Activated naive CD4-positive, alpha-beta T cell treated with anti-CD3 and anti-CD28 coated beads, Interleukin-2, amount 50 U/mL, for 24 hours (primary cell): ENCODE data around the gene LRRC18.

Experiments
- H3K27ac Mint-ChIP-seq: one replicate; pipeline ENCODE4 v1.8.0; 2021; ENCODE audit warnings: mild to moderate bottlenecking, mixed read lengths
- H3K27me3 Mint-ChIP-seq: one replicate; pipeline ENCODE4 v1.8.0; 2021; ENCODE audit warnings: mixed read lengths
- H3K36me3 Mint-ChIP-seq: one replicate; pipeline ENCODE4 v1.8.0; 2021; ENCODE audit warnings: mixed read lengths
- H3K4me1 Mint-ChIP-seq: one replicate; pipeline ENCODE4 v1.8.0; 2021; ENCODE audit warnings: mixed read lengths
- H3K4me3 Mint-ChIP-seq: one replicate; pipeline ENCODE4 v1.8.0; 2021; ENCODE audit warnings: mild to moderate bottlenecking, mixed read lengths
- H3K9me3 Mint-ChIP-seq: one replicate; pipeline ENCODE4 v1.8.0; 2021; ENCODE audit warnings: mixed read lengths

Gene LRRC18

GRCh38 chr10:48957361-48958151 is 17.9 kb upstream of the LRRC18 start:
- Mint-ChIP-seq H3K27me3 (no peaks in the 10 kb centered on the region), H3K27ac (no peak overlapping the region), H3K36me3 (no peaks in the 10 kb centered on the region), H3K9me3 (no peaks in the 10 kb centered on the region), H3K4me1 (no peaks in the 10 kb centered on the region), H3K4me3 (no peak overlapping the region)

- H3K4me1 Mint-ChIP-seq: no peaks in the 10 kb centered on the region
- H3K27ac Mint-ChIP-seq: no peak overlapping the region
- no peaks in the 10 kb centered on the region for H3K9me3 Mint-ChIP-seq
- no peak overlapping the region for H3K4me3 Mint-ChIP-seq
- no peaks in the 10 kb centered on the region for H3K36me3 Mint-ChIP-seq
- no peaks in the 10 kb centered on the region for H3K27me3 Mint-ChIP-seq
Measured at GRCh38 chr10:48951707-48952106, 12.1 kb upstream of the LRRC18 start.

GRCh38 chr10:48948470-48949037 is 8.9 kb upstream of the LRRC18 start:
- no peak overlapping the region for H3K4me3 Mint-ChIP-seq

GRCh38 chr10:48947690-48948469 is 8.2 kb upstream of the LRRC18 start:
- no peak overlapping the region for H3K4me3 Mint-ChIP-seq
- no peaks in the 10 kb centered on the region for H3K9me3 Mint-ChIP-seq
- no peak overlapping the region for H3K27ac Mint-ChIP-seq
- H3K36me3 Mint-ChIP-seq: no peaks in the 10 kb centered on the region
- H3K27me3 Mint-ChIP-seq: no peaks in the 10 kb centered on the region
- H3K4me1 Mint-ChIP-seq: no peaks in the 10 kb centered on the region

More at GRCh38 chr10:48948470-48949037, 8.9 kb upstream of the LRRC18 start:
- no peaks in the 10 kb centered on the region for H3K27me3 Mint-ChIP-seq
- no peaks in the 10 kb centered on the region for H3K9me3 Mint-ChIP-seq
- H3K4me1 Mint-ChIP-seq: no peaks in the 10 kb centered on the region
- no peaks in the 10 kb centered on the region for H3K36me3 Mint-ChIP-seq
- no peak overlapping the region for H3K27ac Mint-ChIP-seq

GRCh38 chr10:48946891-48947500 is 7.4 kb upstream of the LRRC18 start:
- no peaks in the 10 kb centered on the region for H3K9me3 Mint-ChIP-seq
- H3K27ac Mint-ChIP-seq: no peak overlapping the region
- no peaks in the 10 kb centered on the region for H3K4me1 Mint-ChIP-seq
- H3K27me3 Mint-ChIP-seq: no peaks in the 10 kb centered on the region
- no peaks in the 10 kb centered on the region for H3K36me3 Mint-ChIP-seq
- H3K4me3 Mint-ChIP-seq: no peak overlapping the region

- Mint-ChIP-seq H3K27ac (no peak overlapping the region), H3K4me1 (no peaks in the 10 kb centered on the region), H3K36me3 (no peaks in the 10 kb centered on the region), H3K9me3 (no peaks in the 10 kb centered on the region), H3K4me3 (no peak overlapping the region), H3K27me3 (no peaks in the 10 kb centered on the region)
Measured at GRCh38 chr10:48946332-48946731, 6.7 kb upstream of the LRRC18 start.

- Mint-ChIP-seq H3K9me3 (no peaks in the 10 kb centered on the region), H3K4me3 (no peak overlapping the region), H3K36me3 (no peaks in the 10 kb centered on the region), H3K4me1 (no peaks in the 10 kb centered on the region), H3K27ac (no peak overlapping the region), H3K27me3 (no peaks in the 10 kb centered on the region)
Measured at GRCh38 chr10:48945441-48946130, 5.9 kb upstream of the LRRC18 start.

GRCh38 chr10:48944171-48944570 is 4.5 kb upstream of the LRRC18 start:
- no peaks in the 10 kb centered on the region for H3K27me3 Mint-ChIP-seq
- H3K4me3 Mint-ChIP-seq: no peak overlapping the region

GRCh38 chr10:48943096-48943495 is 3.5 kb upstream of the LRRC18 start:
- no peaks in the 10 kb centered on the region for H3K9me3 Mint-ChIP-seq
- no peaks in the 10 kb centered on the region for H3K4me1 Mint-ChIP-seq
- no peaks in the 10 kb centered on the region for H3K36me3 Mint-ChIP-seq
- no peak overlapping the region for H3K27ac Mint-ChIP-seq
- no peaks in the 10 kb centered on the region for H3K27me3 Mint-ChIP-seq
- no peak overlapping the region for H3K4me3 Mint-ChIP-seq

More at GRCh38 chr10:48944171-48944570, 4.5 kb upstream of the LRRC18 start:
- no peaks in the 10 kb centered on the region for H3K4me1 Mint-ChIP-seq
- H3K9me3 Mint-ChIP-seq: no peaks in the 10 kb centered on the region
- H3K27ac Mint-ChIP-seq: no peak overlapping the region
- no peaks in the 10 kb centered on the region for H3K36me3 Mint-ChIP-seq

- Mint-ChIP-seq H3K4me3 (no peak overlapping the region), H3K36me3 (no peaks in the 10 kb centered on the region), H3K27ac (no peak overlapping the region), H3K9me3 (no peaks in the 10 kb centered on the region), H3K4me1 (no peaks in the 10 kb centered on the region), H3K27me3 (no peaks in the 10 kb centered on the region)
Measured at GRCh38 chr10:48941427-48942075, 1.9 kb upstream of the LRRC18 start.

- Mint-ChIP-seq H3K27ac (no peak overlapping the region), H3K4me3 (no peak overlapping the region), H3K4me1 (no peaks in the 10 kb centered on the region), H3K9me3 (no peaks in the 10 kb centered on the region), H3K27me3 (no peaks in the 10 kb centered on the region), H3K36me3 (no peaks in the 10 kb centered on the region)
Measured at GRCh38 chr10:48940958-48941357, 1.3 kb upstream of the LRRC18 start.

- no peak overlapping the region for H3K27ac Mint-ChIP-seq
- no peaks in the 10 kb centered on the region for H3K36me3 Mint-ChIP-seq
- no peaks in the 10 kb centered on the region for H3K27me3 Mint-ChIP-seq
- no peak overlapping the region for H3K4me3 Mint-ChIP-seq
- no peaks in the 10 kb centered on the region for H3K9me3 Mint-ChIP-seq
- H3K4me1 Mint-ChIP-seq: no peaks in the 10 kb centered on the region
Measured at GRCh38 chr10:48940372-48940771, 732 bp upstream of the LRRC18 start.

- Mint-ChIP-seq H3K27me3 (no peaks in the 10 kb centered on the region), H3K4me3 (no peak overlapping the region), H3K36me3 (no peaks in the 10 kb centered on the region), H3K9me3 (no peaks in the 10 kb centered on the region), H3K27ac (no peak overlapping the region), H3K4me1 (no peaks in the 10 kb centered on the region)
Measured at GRCh38 chr10:48938990-48939536, 577 bp downstream of the LRRC18 start.

GRCh38 chr10:48938281-48938680 is 1.4 kb downstream of the LRRC18 start:
- H3K27ac Mint-ChIP-seq: no peak overlapping the region
- H3K27me3 Mint-ChIP-seq: no peaks in the 10 kb centered on the region
- H3K36me3 Mint-ChIP-seq: no peaks in the 10 kb centered on the region
- H3K9me3 Mint-ChIP-seq: no peaks in the 10 kb centered on the region
- H3K4me1 Mint-ChIP-seq: no peaks in the 10 kb centered on the region
- no peak overlapping the region for H3K4me3 Mint-ChIP-seq

GRCh38 chr10:48937796-48938195 is 1.8 kb downstream of the LRRC18 start:
- no peaks in the 10 kb centered on the region for H3K27me3 Mint-ChIP-seq
- no peaks in the 10 kb centered on the region for H3K36me3 Mint-ChIP-seq
- no peak overlapping the region for H3K27ac Mint-ChIP-seq
- no peaks in the 10 kb centered on the region for H3K9me3 Mint-ChIP-seq
- no peaks in the 10 kb centered on the region for H3K4me1 Mint-ChIP-seq
- no peak overlapping the region for H3K4me3 Mint-ChIP-seq
